ENCODE measurements around the gene LRP1B.
"Not testable (repeated sequence)": the region's sequence is repeated elsewhere in the genome, so short reads cannot be mapped to it uniquely, and the experiment has no call there.

Gene LRP1B

DNA sequence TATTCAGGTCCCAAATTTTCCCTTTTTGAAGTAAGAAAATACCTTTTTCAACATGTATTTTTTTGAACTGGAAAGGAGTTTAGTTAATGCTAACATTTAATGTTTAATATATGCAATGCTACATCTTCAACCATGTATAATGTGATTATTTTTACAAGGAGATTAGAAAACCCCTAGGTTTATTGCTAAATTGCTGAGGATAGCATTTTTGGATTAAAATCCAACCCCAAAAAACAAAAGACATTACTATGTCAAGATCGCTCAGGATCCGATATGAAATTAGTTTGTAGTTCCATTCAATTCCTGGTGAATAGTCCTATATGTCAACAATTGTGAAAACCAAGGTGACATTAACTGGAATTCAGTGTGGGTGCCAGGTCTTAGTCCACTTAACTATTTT, 35.2 kb downstream of the LRP1B start:
- no peak overlapping the region for H3K4me3 ChIP-seq (ENCODE audit: low read depth, low read length)
- TF ChIP-seq, protein P1, sequence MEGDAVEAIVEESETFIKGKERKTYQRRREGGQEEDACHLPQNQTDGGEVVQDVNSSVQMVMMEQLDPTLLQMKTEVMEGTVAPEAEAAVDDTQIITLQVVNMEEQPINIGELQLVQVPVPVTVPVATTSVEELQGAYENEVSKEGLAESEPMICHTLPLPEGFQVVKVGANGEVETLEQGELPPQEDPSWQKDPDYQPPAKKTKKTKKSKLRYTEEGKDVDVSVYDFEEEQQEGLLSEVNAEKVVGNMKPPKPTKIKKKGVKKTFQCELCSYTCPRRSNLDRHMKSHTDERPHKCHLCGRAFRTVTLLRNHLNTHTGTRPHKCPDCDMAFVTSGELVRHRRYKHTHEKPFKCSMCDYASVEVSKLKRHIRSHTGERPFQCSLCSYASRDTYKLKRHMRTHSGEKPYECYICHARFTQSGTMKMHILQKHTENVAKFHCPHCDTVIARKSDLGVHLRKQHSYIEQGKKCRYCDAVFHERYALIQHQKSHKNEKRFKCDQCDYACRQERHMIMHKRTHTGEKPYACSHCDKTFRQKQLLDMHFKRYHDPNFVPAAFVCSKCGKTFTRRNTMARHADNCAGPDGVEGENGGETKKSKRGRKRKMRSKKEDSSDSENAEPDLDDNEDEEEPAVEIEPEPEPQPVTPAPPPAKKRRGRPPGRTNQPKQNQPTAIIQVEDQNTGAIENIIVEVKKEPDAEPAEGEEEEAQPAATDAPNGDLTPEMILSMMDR (IDR thresholded peaks at IDR 0.05; ENCODE audit: control insufficient read depth, extremely low read depth, insufficient read depth): no peak
- no peak for DNase-seq (ENCODE audit: low read depth)

DNA sequence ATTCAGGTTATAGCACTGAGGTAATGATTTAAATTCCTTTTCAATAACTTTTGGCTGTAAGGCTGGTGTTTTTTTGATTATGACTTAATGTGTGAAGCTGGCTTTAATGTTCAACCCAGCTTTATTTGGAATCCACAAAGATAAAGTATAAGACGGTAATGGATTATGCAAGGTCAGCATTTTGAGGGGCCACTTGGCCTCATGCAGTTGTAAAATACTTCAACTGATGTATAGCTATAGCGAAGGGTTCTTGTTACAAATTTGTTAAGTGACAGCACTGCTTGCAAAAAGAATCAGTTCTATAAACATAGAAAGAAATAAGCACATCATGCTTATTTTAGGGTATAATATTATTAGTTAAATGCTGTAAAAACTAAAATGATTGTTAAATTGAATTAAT, 36.6 kb downstream of the LRP1B start:
- TF ChIP-seq, protein P1 (IDR thresholded peaks at IDR 0.05; ENCODE audit: control insufficient read depth, extremely low read depth, insufficient read depth): no peak

DNA sequence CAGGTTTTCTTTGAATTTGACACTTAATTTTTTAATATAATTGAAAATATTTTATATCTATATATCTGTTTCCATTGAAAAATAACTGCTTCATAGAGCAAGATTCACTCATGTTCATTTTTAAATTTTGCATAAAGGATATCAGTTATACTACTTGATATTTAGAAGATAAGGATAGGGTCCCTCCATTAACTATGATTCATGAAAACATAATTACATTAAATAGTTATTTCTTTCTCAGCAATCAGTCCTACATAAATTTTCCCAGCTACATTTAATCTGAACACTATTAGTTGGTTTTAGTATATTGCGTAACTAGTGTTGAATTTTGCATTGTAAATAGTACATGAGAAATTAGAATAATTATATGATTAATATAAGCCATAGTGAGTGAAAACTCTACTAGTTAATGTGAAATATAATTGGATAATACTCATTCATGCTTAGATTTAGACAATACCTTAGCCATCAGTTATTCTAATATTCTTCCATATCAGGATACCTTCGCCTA, 42.7 kb downstream of the LRP1B start:
- TF ChIP-seq, protein P1 (IDR thresholded peaks at IDR 0.05; ENCODE audit: control insufficient read depth, extremely low read depth, insufficient read depth): no peak
- no peak for DNase-seq (ENCODE audit: low read depth)

More for the DNA sequence above, 36.6 kb downstream of the LRP1B start:
- DNase-seq (ENCODE audit: low read depth): no peak
- no peak overlapping the region for H3K4me3 ChIP-seq (ENCODE audit: low read depth, low read length)

DNA sequence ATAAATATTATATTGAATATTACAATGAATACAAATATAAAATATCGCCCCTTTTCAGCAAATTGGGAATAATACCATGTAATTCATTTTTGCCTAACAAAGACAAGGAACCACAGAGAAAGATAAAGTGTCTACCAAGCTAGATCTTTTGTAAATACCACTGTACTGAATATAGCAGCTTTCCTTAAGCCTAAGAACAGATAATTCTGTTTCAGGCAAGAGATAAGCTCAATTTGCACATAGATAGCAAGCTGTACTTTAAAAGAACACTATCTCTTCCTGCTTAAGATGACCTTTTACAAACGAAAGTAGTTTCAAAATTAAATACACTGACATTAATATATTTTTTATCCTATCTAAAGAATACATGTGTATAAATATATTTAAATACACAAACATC, 43.2 kb downstream of the LRP1B start:
- not testable (repeated sequence) for DNase-seq (ENCODE audit: low read depth)

More for the DNA sequence above, 42.7 kb downstream of the LRP1B start:
- H3K4me3 ChIP-seq (ENCODE audit: low read depth, low read length): no peak overlapping the region

DNA sequence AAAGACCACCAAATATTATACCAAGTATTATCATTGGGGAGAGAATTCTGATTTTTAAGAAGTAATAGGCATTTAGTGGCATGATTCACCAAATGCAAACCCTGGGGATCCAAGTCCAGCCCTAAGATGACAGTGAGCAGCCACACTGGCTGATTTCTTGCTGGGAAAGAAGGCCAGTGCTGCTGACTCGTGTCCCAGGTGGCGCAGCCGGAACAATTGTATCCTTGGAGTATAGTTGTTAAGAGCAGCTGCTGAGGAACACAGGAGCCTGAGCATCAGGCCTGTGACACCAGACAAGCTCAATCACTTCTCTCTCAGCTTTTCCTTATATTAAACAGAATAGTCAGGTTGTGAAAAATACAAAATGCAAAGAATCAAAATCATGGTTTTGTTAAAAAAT, 48.4 kb downstream of the LRP1B start:
- DNase-seq (ENCODE audit: low read depth): no peak
- H3K4me3 ChIP-seq (ENCODE audit: low read depth, low read length): no peak overlapping the region
- TF ChIP-seq, protein P1 (IDR thresholded peaks at IDR 0.05; ENCODE audit: control insufficient read depth, extremely low read depth, insufficient read depth): no peak

More for the DNA sequence above, 43.2 kb downstream of the LRP1B start:
- H3K4me3 ChIP-seq (ENCODE audit: low read depth, low read length): not testable (repeated sequence)

DNA sequence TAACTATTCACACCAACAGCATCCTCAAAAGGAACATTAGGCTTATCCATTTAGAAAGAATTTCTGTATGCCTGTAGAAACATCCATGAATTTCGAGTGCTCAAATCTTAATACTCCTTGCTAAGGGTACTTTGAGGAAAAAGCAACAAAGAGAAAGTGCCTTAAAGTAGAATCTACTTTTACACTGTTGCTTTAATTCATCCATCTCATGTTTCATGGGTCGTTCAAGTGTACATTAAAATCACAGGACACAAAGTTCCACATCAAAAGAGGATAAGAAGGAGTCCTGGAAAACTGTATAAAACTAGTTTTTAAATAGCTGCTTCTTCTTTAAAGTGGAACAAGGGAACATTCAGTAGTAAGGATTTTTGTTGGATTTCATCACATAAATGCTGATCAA, 54.5 kb downstream of the LRP1B start:
- no peak overlapping the region for H3K4me3 ChIP-seq (ENCODE audit: low read depth, low read length)
- TF ChIP-seq, protein P1 (IDR thresholded peaks at IDR 0.05; ENCODE audit: control insufficient read depth, extremely low read depth, insufficient read depth): no peak

DNA sequence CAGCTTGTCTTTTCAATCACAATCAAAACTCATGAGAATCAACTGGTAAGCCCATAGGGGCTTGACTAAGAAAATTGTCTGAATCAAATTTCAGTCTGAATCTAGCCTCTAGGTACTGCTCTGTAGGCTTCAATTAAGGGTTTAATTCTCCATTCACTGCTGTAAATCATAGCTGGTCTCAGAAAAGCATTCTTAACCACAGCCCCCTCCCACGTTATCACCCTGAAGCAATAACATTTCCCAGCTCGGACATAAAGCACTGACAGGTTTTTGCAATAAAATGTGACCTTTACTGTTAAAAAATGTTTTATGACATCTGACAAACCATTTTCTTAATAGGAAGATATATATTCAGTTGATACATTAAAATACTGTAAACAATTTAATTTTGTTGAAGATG, 55.0 kb downstream of the LRP1B start:
- no peak for DNase-seq (ENCODE audit: low read depth)
- TF ChIP-seq, protein P1 (IDR thresholded peaks at IDR 0.05; ENCODE audit: control insufficient read depth, extremely low read depth, insufficient read depth): no peak
- H3K4me3 ChIP-seq (ENCODE audit: low read depth, low read length): no peak overlapping the region

More for the DNA sequence above, 54.5 kb downstream of the LRP1B start:
- no peak for DNase-seq (ENCODE audit: low read depth)

Measured in LNCaP clone FGC (cell line).